GM19372 (cell line): ENCODE results near the gene RNF227.
"Not testable (repeated sequence)": the region's sequence is repeated elsewhere in the genome, so short reads cannot be mapped to it uniquely, and the experiment has no call there.

Source experiments
- ATAC-seq: cut with Tn5 transposase; IDR thresholded peaks from one replicate; pipeline ENCODE4 v1.9.1; 2021; ENCODE audit warnings: mild to moderate bottlenecking, low read depth, moderate library complexity; ENCODE audit not compliant: unreplicated experiment

Gene RNF227

DNA sequence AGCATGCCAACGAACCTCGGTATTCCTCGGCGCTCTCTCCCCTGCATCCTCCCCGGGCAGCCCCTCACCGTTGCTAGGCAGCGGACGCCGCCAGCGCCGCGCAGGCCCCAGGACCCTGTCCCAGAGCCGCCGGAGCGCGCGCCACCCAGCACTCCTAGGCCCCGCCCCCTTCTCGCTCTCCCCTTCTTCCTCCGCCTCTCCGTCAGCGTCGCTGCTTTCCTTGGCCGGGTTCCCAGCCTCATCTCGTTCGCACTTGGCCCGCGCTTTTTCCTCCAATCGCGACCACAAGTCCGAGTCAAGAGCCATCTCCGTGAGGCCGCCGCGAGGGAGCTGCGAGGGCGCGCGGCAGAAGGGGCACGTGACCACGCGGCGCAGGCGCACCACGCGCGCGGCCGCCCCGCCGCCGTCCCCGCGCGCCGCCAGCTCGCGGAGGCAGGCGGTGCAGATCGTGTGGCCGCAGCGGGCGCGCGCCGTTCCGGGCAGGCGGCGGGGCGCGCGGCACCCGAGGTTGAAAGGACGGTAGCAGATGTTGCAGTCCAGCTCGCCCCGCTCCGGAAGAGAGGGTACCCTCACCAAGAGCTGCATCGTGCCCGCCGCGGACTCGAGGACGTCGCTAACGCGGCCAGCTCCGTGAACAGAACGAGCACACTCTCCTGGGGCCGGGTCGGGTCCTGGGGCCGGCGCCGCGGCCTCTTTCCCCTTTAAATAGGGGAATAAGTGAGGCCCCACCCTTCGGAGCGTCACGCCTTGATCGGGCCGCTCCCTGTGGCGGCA lies at the start of gene RNF227:
RNF227 (minus strand) TSS at position 679 of the 774 bp plus-strand sequence; CDS start at position 585, 94 bp downstream.
- peak; percentile 72 for ATAC-seq

DNA sequence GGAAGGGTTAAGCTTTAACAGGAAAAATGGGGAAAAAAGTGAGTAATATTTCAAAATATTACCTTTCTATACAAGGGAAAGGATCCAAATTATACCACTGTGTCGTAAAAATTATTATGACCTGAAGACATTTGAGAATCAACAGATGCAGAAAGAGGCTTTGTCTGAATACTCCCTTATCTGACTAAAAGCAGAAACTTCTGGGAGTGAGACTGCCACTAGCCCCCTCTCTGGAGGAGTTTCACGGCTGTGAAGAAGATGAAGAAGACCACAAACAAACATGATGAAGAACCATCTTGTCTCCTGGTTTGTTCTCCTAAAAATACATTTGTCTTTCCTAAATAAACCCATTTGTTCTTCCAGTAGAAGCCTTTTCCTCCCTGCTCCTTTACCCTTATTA lies 45.3 kb upstream of the RNF227 start:
- ATAC-seq: no peak

DNA sequence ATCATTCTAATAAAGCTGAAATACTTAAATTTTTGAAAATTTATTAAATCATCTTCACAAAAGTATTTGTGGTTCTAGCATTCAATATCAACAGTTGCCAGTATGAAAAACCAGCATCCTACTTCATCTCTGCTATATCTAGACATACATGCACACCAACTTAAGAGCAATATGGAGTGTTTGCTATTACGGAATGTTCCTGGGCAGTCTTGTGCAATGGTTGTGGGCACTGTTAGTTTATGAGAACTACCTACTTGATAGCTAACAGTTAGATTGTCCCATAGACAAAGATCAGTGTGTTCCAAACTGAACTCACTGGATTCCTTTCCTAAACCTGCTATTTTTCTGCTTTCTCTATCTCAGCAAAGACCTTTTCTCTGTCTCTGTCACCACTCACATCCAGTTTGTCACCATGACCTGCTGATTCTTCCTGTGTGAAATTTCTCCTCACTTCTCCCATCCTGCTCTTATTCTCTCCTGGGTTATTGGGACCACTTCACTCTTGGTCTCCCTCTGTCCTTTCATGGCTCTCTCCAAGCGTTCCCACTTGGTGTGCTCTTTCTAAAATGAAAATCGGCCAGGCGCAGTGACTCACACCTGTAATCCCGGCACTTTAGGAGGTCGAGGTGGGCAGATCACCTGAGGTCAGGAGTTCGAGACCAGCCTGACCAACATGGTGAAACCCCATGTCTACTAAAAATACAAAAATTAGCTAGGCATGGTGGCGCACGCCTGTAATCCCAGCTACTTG lies 43.6 kb upstream of the RNF227 start:
- no peak for ATAC-seq

DNA sequence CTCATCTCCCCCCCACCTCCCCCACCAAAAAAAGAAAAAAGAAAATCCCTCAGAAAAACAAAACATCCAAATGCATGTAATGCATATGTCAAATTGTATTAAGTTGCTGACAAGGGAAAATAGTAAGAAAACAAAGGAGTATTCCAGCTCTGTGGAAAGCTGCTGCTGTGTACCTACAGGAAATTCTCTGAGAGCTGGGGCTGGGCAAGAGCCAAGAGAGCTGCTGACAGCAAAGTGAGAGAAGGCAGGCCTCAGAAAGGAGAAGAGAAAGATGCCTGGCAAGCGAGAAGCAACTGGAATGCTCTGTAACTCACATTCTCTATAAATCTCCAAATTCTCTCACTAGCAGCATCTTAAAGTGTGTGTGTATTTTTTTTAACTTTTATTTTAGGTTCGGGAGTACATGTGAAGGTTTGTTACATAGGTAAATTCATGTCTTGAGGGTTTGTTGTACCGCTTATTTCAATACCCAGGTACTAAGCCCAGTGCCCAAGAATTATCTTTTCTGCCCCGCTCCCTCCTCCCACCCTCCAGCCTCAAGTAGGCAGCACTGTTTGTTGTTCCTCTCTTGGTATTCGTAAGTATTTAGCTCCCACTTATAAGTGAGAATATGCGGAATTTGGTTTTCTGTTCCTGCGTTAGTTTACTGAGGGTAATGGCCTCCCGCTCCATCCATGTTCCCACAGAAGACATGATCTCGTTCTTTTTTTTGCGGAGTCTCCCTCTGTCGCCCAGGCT lies 40.3 kb upstream of the RNF227 start:
- ATAC-seq: no peak

DNA sequence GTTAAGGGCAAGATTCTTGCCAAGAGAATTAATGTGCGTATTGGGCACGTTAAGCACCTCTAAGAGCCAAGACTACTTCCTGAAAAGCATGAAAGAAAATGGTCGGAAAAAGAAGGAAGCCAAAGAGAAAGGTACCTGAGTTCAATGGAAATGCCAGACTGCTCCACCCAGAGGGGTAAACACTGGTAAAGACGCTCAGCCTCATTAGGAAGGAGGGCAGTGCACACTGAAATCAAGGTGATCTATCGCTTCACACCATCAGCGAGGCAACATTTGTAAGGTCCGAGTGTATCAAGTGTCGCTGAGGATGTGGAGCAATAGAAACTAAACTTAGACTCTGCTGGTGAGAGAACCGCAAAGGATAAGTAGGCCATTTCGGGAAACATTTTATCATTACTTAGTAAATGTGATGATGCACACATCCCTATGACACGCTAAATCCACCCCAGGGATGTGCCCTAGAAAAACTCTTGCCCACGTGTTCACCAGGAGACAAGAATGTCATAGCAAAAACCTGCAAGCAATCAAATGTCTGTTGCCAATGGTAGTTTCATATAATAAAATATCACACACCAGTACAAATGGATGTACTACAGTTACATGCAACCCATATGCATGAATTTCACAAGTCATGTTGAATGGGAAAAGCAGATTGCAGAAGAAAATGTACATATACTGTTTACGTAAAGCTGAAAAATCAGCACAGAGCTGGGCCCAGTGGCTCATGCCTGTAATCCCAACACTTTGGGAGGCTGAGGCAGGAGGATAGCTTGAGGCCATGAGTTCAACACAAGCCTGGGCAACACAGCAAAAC lies 39.5 kb upstream of the RNF227 start:
- no peak for ATAC-seq

DNA sequence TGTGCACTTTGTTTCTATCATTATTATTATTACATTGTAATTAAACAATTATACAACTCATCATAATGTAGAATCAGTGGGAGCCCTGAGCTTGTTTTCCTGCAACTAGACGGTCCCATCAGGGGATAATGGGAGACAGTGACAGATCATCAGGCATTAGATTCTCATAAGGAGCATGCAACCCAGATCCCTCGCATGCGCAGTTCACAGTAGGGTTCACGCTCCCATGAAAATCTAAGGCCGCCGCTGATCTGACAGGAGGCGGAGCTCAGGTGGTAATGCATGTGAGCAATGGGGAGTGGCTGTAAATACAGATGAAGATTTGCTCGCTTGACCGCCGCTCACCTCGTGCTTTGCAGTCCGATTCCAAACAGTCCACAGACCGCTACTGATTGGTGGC lies 37.2 kb upstream of the RNF227 start:
- ATAC-seq: not testable (repeated sequence)

DNA sequence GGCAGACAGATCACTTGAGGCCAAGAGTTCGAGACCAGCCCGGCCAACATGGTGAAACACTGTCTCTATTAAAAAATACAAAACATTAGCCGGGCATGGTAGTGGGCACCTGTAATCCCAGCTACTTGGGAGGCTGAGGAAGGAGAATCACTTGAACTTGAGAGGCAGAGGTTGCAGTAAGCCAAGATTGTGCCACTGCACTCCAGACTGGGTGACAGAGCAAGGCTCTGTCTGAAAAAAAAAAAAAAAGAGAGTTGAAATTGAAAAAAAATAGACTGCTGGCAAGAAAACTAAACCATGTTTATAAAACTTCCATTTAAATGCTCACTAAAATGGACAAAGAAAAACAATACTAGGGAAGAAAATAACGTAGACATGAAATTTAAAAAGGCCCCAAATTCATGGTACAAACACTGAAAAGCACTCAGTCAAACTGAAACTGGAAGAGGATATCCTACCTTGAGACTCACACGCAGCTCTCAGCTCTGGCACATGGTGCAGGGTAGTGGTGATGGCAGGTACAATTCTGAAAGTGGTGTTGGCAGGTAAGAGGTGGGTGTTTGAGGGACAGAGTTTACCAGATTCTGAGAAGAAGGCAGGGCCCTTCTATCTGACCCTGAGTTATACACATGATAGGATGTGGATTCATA lies 35.2 kb upstream of the RNF227 start:
- ATAC-seq: peak; percentile 54

DNA sequence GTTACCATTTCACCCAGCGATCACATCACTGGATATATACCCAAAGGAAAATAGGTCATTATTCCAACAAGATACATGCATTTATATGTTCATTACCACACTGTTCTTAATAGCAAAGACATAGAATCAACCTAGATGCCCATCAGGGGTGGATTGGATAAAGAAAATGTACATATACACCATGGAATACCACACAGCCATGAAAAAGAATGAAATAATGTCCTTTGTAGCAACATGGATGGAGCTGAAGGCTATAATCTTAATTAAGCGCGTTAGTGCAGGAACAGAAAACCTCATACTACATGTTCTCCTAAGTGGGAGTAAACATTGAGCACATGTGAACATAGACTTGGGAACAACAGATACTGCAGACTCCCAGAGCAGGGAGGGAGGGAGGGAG lies 34.5 kb upstream of the RNF227 start:
- ATAC-seq: no peak

DNA sequence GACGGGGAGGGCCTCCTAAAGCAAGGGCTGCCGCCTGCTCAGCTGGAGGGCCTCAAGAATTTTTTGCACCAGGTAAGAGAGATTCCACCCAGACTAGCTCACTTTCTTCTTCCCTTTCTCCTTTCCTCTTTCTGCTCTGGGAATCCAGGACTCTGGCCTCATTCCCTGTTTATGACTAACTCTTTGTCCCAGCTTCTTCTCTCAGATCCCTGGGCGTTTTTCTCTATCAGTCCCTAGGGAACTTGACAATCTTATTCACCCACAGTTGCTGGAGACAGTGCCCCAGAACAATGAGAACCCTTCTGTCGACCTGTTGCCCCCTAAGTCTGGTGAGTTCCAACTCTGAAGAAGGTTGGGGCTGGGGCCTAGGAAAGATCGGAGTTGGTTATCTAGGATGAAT lies 31.6 kb upstream of the RNF227 start:
- no peak for ATAC-seq

DNA sequence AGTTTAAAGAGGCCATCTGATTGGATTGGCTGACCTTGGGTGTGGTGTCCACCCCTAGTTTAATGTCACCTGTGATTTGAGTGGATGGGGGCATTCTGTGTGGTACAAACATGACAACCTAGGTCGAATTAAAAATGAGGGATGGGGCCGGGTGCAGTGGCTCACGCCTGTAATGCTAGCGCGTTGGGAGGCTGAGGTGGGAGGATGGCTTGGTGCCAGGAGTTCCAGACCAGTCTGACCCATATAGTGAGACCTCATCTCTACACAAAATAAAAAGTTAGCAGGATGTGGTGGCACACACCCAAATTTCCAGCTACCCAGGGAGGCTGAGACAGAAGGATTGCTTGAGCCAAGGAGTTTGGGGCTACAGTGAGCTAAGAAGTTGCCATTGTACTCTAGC lies 30.4 kb upstream of the RNF227 start:
- no peak for ATAC-seq

DNA sequence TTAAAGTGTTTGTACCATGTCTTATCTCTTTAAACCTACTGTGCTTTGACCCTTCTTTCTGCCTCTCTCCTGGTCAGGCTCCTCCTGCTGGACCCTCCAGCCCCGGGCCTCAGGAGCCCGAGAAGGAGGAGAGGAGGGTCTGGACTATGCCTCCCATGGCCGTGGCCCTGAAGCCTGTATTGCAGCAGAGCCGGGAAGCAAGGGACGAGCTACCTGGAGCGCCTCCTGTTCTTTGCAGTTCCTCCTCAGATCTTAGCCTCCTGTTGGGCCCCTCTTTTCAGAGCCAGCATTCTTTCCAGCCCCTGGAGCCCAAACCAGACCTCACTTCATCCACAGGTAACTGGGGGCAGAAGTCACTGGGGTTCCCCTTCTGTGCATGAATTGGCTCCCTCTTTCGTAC lies 29.6 kb upstream of the RNF227 start:
- no peak for ATAC-seq

DNA sequence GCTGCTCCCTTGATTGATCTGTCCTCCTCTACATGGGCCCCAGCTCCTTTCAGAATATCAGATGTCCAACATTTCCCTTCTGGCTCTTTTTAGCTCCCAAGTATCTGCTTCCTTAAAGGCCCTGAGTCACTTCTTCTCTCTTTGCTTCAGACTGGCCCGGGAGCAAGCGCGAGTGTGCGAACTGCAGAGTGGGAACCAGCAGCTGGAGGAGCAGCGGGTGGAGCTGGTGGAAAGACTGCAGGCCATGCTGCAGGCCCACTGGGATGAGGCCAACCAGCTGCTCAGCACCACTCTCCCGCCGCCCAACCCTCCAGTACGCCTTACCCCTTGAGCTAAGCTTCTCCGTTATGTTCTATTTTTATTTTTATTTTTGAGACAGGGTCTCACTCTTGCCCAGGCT lies 28.2 kb upstream of the RNF227 start:
- ATAC-seq: no peak

DNA sequence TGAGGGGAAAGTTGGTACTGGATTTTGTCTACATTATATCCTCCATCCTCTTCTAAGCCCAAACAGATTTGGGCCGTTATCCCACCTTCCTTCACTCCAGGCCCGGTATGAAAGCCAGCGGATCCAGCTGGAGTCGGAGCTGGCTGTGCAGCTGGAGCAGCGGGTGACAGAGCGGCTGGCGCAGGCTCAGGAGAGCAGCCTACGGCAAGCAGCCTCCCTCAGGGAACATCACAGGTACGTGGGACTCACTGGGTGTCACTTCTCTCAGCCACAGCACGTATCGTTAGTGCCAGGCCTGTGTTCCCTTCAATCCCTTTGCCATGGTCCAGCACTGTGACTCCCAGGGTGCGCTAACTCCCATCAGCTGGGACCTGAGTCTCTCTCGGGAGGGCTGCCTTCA lies 27.2 kb upstream of the RNF227 start:
- ATAC-seq: no peak

DNA sequence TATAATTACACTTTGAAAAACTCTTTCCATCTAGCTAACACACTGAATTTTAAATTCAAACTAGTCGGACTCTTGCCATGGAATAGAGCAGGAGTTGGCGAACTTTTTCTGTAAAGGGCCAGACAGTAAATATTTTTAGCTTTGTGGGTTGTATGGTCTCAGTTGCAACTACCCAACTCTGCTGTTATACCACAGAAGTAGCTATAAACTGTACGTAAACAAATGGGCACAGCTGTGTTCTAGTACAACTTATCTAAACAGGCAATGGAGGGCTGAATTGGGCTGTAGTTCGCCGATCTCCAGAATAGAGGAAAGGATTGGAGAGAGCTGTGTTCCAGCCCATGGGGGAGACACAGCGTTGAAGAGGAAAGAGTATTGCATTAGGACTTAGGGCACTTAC lies 24.7 kb upstream of the RNF227 start:
- no peak for ATAC-seq

DNA sequence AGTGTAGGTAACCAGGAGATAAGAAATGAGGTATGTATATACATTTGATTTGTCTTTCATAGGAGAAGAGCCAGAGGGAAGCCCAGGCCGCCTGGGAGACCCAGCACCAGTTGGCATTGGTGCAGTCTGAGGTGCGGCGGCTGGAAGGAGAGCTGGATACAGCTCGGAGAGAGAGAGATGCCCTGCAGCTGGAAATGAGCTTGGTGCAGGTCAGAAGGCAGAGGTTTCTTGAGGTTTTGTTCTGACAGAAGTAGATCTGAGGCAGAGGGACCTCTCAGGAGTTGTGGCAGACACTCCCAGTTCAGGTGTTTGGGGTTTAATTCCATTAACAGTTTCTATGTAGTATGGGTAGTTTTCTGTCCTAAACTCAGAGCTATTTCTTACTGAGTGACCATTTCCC lies 23.9 kb upstream of the RNF227 start:
- ATAC-seq: no peak

DNA sequence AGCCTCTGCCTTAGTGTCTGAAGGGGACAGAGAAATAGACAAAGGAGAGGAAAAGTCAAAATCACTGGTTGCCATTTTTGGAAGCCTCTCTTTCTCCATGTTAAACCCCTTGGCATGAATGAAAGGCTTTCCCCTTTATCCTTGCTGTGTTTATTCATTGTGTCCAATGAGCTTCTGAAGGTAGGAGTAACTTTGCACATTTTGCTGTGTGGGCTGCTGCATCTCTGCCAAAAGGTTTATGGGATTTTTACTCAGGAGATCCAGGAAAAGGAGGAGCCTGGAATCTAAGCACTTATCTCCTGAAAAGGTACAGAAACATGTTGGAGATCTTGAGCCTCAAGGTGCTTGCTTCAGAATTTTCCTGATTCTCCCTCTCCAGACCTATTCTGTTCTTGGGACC lies 19.8 kb upstream of the RNF227 start:
- ATAC-seq: no peak

DNA sequence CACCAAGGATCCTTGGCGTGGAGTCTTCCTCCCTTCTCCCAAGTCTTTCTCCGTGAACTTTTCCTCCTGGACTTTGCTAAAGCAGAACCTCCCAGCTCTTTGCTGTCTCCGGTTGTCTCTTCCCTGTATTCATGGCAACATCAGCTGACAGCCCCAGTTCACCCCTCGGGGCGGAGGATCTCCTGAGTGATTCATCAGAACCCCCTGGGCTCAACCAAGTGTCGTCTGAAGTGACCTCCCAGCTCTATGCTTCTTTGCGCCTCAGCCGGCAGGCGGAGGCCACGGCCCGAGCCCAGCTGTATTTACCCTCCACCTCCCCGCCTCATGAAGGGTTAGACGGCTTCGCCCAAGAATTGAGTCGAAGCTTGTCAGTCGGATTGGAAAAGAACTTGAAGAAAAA lies 16.9 kb upstream of the RNF227 start:
- ATAC-seq: no peak

DNA sequence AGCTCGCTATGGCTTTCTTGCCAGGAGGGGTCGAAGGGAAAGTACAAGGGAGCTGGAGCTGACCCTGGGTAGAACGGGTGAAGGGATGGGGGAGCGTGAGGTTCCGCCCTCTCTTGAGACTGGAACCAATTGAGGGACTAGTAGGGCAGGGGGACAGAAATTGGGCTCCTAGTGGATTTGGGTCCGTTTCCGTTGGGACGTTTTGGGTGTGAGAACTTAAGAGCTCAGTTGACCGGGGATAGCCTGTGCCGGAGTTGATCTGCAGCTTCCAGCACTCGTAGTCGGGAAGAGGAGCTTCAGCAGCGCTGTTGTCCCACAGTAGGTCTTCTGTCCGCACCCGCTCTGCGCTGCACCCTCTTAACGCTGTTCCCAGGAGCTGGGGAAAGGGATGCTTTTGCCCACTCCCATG lies 16.4 kb upstream of the RNF227 start:
- ATAC-seq: no peak

DNA sequence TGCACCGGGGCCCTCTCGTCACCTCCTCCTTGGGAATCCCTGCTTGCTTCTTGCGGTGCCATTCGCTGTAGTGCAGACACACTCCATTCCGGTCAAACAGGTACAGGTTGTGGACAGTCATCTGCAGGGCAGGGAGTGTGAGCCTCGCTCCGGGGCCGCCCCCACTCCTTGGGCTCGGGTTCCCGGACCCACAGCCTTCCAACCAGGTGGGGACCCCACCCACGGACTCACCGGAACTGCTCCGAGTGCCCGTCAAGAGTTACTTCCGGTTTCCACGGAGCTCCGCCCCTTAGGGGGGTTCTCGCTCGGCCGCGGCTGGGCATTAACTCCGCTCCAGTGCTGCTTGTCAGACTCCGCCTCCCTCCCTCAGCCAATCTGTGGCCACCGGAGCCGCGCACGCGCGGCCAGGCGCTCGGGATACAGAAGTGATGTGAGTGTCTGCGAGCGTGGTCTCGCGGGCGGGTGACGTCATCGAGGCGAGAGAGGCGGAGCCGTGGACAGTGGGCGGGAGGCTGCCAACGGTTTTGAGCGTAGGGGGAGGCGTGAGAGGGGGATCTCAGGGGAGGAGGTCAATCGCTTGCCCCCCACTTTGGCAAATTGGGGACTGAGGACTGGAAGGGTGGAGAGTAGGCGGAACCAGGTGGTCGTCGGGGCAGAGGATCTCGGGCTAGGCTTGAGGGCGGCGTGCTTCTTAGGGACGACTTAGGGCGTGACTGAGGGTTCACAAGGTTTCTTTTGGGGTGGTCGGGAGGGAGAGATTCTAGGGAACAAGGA lies 15.8 kb upstream of the RNF227 start, which contains the start of the genes CNTROB and TRAPPC1:
CNTROB (plus strand) TSS at position 498 of the 774 bp plus-strand sequence. CDS start 874 bp downstream, outside the sequence.
TRAPPC1 (minus strand) TSS at position 238 of the 774 bp plus-strand sequence; CDS start at position 121, 117 bp downstream.
- peak; percentile 96 for ATAC-seq
